Measurements from ENCODE around the gene DIP2C. TPM values are rescaled to one million over a fixed set of nuclear protein-coding genes. Genes with fewer than 3 reads are reported as not detected.
"Not testable (repeated sequence)": the region's sequence is repeated elsewhere in the genome, so short reads cannot be mapped to it uniquely, and the experiment has no call there.

Gene DIP2C
- total RNA-seq, 1 donor from 2014 or later: 3.6 TPM

DNA sequence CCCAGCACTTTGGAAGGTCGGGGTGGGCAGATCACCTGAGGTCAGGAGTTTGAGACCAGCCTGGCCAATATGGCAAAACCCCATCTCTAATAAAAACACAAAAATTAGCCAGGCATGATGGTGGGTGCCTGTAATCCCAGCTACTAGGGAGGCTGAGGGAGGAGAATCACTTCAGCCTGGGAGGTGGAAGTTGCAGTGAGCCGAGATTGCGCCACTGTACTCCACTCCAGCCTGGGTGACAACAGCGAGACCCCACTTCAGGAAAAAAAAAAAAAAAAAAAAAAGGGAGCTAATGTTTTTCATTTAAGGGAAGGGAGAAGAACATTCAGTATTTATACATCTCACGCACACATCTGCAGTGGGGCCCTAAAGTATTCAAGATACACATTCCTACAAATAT lies 176.8 kb downstream of the DIP2C start:
- not testable (repeated sequence) for ATAC-seq

DNA sequence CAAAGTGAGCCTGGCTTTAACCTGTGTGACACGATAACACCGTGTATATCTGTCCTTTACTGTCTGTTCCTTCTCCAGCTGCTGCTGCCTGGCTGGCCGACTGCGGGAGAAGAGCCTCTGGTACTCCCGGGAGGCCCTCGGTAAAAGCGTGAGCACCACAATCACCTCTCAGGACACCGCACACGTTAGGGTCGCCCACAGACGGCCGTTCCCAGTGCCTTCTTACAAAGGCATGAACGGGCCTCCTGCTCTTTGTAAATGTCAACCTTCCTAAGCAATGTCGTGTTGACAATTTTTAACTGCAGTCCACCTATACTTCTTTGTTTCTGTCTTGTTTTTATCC lies 177.6 kb downstream of the DIP2C start:
- no peak for ATAC-seq

DNA sequence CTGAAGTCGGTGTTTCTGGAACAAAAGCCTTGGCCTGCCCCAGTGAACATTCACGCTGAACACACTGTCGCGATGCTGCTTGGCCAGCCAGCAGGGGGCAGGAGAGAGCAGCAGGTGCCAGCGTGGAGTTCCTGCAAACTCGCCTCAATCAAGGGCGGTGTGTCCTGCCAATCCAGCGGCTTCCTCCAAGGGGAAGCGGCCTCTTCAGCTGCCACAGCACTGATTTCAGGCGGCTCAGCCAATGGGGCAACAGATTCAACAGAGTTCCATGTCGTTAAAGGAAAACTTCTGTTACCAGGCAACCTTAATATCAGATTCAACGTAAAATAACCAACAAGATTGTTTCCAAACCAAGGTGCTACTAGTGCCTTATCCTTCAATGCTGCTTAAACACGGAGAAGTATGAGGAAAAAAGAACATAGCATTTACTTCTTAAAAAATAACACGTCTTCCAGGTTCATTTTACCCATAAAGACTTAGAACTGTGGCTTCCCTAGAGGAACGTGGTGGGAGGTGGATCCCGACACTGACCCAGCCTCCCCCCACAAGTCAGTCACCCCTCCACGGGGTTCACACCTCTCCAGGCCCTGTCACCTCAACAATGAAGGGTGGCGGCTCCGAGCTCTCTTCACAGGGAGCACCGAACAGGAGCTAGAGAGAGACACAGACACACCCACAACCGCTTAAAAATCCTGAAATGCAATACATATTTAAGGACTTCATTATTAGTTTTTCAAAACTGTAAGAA lies 178.2 kb downstream of the DIP2C start:
- ATAC-seq: peak; percentile 96

DNA sequence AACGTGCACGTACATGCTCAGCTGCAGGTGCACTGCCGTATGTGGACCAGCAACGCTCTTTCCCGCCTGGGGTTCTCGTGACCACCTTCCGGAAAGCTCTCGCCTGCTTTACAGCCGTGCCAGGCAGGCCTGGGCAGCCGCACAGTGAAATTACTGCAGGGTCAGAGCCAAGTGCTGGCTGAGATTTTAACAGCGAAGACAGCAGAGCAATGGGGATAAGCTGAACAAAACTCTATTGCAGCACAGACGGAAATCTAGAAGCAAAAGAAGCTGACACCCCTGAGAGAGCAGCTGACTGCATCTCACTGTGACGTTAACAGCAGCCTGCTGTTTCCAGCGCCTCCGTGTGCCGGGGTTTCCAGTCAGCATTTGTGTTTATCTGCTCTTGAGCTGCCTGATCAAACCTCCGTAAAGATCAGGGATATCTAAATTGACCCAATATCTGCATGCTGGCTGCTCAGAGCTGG lies 179.0 kb downstream of the DIP2C start:
- ATAC-seq: peak; percentile 39

DNA sequence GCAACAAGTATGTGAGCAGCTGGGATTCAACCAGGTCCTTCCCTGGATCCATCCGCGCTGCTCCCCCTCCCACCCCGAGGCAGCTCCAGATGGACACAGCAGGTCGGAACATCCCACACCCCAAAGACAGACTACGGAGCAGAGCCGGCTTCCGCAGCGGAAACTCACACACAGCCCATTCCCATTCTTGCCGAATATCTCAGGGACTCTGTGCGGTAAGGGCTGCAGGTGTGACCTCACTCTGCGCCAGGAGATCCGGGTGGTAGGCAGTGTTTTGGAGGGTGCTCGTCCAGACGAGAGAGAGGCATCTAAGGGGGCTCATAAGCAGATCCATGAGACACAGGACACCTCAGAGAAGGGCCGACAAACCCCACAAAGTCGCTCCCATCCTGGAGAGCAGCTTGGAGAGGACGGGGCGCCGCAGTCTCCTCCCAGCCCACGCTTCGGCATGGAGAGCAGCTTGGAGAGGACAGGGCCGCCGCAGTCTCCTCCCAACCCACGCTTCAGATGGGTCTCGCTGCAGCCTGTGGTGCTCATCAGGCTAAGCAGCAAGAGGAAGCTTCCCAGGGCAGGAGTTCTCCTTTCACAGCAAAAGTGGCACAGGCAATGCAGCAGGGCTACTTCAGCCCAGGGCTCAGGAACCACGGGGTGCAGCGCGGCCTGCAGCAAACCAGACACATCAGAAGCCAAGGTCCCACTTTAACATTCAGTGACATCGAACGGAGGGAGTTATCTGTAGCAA lies 179.9 kb downstream of the DIP2C start:
- no peak for ATAC-seq

DNA sequence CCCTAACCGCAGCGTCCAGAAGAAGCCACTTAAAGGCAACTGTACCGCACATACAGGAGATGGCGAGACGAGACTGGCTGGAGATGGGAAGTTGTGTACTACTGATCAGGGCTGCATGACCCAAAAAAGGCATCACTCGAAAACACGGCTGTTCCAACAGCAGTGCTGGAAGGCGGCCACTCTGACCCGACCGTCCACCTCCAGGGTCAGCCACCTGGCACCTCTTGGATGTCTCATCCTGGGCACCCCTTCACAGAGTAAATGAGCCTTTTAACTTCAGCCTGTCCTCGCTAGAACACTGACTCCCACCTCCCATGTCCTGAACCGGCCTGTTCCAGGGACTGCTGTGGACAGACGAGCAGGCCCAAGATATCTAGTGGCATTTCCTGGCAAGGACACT lies 180.7 kb downstream of the DIP2C start:
- no peak for ATAC-seq

DNA sequence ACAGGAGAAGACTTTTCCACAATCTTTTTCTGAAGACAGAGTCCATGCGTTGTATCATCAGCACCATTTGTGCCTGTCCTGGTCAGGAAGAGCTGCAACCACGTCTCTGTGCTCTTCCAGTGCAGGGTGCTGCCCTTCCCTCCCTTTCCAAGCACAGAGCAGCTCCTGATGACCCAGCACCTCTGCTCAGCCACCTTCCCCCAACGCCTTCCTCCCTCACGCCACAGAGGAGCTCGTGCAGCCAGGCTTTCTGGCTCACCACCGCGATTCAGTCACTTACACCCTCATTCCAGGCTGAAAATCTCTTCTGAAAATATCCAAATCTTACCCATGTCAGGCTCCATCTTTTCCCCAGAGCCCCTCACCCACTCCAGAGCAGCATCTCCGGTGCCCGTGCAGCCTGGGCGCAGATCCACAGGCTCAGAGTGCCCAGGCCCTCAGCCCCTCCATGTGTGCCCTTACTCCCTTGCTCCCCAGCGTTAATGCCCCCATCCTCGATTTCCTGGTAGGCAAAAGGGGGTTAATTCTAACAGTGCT lies 181.5 kb downstream of the DIP2C start:
- no peak for ATAC-seq

DNA sequence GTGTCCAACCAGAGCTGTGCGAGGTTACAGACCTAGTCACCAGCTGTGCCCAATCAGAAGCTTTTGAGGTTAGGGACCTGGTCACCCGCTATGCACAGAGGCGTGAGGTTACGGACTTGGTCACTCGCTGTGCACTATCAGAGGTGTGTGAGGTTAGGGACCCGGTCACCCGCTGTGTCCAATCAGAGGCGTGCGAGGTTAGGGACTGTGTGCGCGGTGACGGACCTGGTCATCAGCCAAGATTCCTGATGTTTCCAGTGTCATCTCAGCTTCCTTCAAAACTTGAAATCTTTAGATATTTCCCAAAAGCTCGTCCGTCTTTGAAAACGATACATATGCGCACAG lies 182.1 kb downstream of the DIP2C start:
- no peak for ATAC-seq

DNA sequence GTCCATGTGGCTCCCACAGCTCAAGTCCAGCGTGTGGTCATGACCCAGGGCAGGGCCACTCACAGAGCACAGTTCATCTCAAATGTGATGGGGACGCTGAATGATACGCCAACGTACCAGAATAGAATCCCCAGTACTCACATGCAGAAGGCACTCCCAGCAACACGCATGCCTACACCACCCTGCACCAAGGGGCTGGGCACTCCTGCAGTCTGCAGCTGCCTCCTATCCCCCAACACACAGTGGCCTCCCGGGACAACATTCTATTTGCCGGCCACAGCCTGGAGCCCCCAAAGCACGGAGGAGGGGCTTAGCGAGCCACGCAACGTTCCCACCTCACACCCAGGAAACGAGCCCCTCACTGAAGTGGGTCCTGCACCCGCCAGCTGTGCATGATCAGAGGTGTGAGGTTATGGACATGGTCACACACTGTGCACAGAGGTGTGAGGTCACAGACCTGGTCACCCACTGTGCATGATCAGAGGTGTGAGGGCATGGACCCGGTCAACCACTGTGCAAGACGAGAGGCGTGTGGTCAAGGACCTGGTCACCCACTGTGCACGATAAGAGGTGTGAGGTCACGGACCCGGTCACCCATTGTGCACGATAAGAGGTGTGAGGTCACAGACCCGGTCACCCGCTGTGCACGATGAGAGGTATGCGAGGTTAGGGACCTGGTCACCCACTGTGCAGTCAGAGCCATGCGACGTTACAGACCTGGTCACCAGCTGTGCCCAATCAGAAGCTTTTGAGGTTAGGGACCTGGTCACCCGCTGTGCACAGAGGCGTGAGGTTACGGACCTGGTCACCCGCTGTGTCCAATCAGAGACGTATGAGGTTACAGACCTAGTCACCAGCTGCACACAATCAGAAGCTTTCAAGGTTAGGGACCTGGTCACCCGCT lies 182.8 kb downstream of the DIP2C start:
- ATAC-seq: no peak

DNA sequence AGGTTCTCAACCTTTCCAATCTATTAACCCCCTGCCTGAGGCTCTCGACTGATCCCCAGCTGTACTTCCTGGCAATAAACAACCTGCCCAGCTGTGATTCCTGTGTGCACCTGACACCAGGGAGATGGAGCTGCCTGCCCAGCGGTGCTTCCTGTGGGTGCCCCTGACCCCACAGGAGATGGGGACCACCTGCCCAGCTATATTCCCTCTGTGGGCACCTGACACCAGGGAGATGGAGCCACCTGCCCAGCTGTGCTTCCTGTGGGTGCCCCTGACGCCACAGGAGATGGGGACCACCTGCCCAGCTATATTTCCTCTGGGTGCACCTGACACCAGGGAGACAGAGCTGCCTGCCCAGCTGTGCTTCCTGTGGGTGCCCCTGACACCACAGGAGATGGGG lies 184.0 kb downstream of the DIP2C start:
- ATAC-seq: no peak

DNA sequence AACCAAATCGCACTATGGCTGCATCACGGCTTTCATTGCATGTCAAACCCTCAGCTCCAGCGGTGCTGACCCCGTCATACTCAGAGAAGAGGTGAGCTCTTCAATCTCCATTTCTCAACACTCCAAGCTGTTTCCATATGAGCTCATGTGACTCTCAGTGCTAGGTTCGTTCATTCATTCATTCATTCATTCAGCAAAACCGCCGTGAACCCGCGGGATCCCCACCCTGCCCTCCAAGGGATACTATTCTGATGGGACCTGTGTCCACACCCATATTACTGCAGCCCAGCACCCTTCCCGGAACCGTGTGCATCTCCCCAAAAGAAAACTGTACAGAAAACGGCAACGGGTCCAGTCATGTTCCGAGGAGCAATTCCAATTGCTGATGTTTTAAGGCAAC lies 184.7 kb downstream of the DIP2C start:
- ATAC-seq: no peak

DNA sequence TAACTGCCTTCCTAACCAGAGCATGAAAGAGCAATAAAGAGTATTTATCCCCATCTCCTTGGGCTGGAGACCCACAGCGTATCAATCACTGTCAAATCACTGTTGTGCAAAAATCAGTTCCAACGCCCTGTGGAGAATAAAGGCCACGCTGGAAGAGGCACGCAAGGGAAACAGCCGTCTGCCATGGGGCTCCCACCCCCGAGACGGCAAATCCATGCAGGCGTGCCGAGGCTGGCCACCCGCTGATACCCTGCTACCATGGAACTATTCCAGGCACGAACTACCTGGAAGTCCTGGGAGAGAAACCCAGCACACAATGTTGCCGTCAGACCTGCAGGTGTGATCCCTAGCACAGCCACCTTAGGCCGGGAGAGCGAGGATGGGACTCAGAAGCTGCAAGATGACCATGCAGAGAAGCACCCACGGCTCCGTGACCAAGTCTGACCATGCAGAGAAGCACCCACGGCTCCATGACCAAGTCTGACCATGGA lies 185.3 kb downstream of the DIP2C start:
- ATAC-seq: no peak

DNA sequence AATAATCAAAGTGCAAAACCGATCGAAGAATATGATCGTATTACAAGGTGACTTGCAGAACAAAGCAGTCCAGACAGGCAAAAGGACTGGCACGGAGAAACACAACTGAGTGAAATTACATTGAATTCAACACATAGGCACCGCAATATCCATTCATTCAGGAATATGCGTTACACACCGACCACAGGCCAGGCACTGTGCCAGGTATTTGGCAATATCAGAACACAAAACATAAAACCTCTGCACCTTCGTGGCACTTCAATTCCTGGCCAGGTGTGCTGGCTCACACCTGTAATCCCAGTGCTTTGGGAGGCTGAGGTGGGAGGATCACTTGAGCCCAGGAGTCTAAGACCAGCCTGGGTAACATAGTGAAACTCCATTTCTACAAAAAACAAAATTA lies 187.9 kb downstream of the DIP2C start:
- ATAC-seq: no peak

DNA sequence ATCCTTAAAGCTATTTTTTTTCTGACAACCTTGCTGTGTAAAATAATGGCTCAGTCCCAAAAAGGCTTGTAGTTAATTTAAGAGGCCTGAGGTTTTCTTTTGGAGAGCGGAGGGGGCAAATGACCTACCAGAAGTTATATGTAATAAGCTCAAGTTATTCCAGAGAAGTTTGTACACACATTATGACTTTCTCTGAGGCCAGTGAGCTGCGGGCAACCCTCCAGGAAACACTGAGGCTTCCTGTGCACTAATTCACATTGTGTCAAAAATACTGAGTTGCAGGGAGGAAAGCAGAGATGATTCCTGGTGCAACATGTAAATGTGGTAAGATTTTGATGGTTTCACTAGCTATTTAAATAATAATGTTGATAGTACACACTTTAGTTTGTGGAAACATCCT lies 188.6 kb downstream of the DIP2C start:
- ATAC-seq: no peak

DNA sequence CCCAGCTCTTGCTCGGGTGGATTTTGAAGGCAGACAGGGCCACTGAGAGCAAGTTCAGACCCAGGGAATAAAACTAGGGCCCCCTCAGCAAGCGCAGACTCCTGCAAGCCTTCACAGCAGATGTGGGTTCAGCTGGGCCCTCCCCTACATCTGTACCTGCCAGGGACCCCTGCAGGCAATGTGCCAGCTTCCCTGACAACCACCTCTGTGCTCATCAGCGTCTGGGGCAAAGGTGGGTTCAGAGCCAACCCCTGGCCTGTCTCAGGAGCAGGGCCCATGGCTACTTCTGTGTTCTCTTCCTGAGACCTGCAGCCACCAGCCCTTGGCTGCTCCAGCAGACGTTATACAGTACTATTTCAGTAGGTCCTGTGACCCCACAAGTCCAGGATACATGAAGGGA lies 189.5 kb downstream of the DIP2C start:
- no peak for ATAC-seq

DNA sequence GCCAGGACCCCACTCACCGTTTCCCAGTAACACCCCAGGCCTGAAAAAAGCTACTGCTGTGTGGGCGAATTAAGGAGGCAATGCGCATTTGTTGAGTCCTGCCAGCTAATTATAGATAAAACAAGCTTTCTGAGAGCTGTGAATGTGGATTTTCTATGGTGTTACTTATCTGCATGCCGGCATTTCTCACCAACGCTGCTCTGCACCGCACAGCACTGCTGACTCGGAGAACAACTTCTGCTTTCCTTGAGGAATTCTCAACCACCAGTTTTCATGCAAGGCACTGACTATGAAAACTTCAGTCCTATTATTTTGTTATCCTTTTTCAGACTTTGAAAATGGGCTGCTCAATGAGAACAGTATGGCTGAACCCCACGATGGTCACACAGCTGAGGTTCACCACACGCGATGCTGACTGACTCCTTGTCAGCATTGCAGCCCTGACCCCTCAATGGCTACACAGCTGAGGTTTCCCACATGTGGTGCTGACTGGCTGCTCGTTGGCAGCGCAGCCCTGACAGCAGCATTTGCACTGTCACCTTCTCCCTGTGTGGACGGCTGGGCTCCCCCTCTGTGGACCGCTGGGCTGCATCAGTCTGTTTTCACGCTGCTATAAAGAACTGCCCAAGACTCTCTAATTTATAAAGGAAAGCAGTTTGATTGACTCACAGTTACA lies 190.6 kb downstream of the DIP2C start:
- ATAC-seq: no peak

DNA sequence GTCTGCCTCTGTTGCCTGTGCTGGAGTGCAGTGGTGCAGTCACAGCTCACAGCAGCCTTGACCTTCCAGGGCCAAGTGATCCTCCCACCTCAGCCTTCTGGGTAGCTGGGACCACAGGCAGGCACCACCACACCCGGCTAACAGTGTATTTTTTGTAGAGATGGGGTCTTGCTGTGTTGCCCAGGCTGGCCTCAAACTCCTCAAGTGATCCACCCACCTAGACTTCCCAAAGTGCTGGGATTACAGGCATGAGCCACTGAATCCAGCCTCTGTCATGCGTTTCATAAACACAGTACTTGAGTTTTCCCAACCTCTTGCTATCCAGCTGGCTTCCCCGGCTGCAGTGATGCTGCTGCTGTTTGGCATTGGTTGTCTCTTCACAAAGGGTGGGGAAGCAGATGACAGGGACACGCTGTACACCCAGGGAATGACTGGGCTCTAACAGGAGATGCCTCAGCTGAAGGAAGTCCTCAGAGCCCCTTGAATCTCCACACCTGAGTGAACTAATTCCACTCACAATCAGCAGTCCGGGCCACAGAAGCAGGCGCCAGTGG lies 191.5 kb downstream of the DIP2C start:
- no peak for ATAC-seq

DNA sequence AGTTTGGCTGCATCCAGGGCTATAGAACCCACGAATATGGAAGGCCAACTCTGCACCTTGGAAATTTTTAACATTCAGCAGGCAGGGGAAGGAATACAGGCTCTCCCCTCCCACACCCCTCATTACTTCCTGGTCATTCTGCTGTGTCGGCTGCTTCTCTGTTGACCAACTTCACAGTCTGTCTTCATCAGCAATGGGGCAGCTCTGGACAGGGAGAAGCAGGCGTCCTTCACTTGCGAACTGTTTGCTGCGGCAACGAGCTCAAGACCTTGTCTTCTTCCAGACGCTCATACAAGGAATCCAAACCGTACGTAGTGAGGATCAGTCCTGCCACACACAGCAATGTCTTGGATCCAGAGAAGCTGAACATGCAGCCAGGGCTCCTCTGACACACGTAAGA lies 192.2 kb downstream of the DIP2C start:
- ATAC-seq: no peak

DNA sequence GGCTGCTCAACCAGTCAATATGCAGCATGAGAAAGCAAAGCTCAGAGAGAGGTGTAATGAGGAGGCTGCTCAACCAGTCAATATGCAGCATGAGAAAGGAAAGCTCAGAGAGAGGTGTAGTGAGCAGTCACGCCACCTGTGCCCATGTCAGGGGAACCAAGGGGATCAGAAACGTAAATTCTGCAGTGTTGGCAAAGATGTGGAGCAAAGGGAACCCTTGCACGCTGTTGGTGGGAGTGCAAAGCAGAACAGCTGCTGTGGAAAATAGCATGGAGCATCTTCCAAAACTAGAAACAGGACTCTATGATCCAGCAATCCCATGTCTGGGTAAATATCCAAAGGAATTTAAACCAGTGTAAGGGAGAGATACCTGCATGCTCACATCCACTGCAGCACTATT lies 194.9 kb downstream of the DIP2C start:
- no peak for ATAC-seq

DNA sequence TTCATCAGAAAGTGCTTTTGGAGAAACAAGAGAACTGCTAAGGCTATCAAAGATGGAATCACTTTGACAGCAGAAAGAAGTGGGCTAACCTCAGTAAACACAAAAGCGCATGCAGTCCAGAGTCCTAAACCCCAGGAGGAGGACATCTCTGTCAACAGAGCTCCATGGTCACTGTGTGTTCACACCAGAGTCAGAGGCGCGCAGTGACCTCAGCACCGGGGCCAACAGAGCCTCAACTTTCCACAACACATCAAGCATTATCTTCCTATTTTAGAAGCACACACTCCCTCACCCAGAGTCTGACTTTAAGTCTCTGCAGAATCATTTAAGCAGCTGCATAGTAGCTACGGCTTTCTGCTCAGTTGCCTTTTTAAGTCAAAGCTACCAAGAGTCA lies 195.3 kb downstream of the DIP2C start:
- ATAC-seq: no peak

DNA sequence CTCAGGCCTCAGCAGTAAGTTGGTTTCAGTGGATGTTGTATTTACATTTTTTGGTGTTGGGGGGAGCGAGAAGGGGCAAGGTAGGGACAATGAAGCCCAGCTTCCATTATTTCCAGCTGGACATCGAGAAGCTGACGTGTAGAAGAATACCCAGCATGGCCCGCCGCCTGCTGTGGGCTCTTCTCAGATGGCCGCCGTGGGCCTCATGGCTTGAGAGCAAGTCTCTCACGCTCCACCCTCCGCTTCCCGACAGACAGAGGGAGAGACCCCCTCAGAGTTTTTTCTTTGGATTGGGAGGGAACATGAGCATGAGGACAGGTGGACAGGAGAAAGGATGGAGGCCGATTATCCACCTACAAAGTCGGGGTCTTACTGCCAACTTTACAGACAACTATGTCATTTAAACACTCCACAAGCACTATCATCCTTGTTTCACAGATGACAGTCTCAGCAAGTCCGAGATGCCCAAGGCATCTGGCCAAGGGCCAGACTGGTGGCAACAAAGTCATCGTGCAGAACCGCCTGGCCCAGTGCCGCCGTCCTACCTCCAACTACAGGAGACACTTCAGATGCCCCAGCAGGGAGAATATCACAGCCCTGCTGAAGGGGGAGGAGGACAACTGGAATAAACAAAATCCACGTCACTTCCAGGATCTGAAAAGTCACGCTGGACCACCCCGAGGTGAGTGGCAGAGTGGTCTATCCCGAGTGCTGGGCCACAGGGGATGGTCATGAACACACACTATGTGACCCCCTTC lies 195.9 kb downstream of the DIP2C start:
- ATAC-seq: no peak
